ENCODE data around the gene CDK5RAP2. TPM values are rescaled to one million over a fixed set of nuclear protein-coding genes. Genes with fewer than 3 reads are reported as not detected.

Gene CDK5RAP2
- total RNA-seq, 1 experiment from 2014 or later: 48.4 TPM

- Histone ChIP-seq H3K36me3 (ENCODE audit: insufficient read depth, low read length) (peaks cover 19% of the 10 kb centered on the region; the same call in 1 of the 2 replicates), H3K79me2 (ENCODE audit: low read length) (peaks cover 12% of the 10 kb centered on the region), H3K9me3 (ENCODE audit: low read length) (no peaks in the 10 kb centered on the region), H4K20me1 (ENCODE audit: insufficient read depth, low read depth, low read length) (no peaks in the 10 kb centered on the region), H3K27ac (ENCODE audit: low read length) (no peak overlapping the region), H3K9ac (ENCODE audit: low read length) (no peak overlapping the region), H2AFZ (ENCODE audit: low read length) (no peak overlapping the region), H3K4me3 (ENCODE audit: low read length) (no peak overlapping the region), H3K27me3 (ENCODE audit: low read length) (no peaks in the 10 kb centered on the region), H3K9me2 (replicated peaks; ENCODE audit: insufficient read depth, low read length) (no peaks in the 10 kb centered on the region), H3K4me1 (ENCODE audit: low read length) (peaks cover 27% of the 10 kb centered on the region), H3K4me2 (ENCODE audit: low read depth, low read length, poor library complexity, severe bottlenecking) (no peak overlapping the region)
- no peak for DNase-seq
These were observed 88.9 kb downstream of the CDK5RAP2 start for GRCh38 chr9:120490888-120491595.

- Histone ChIP-seq H3K4me1 (ENCODE audit: low read length) (peaks cover 14% of the 10 kb centered on the region), H3K27ac (ENCODE audit: low read length) (no peak overlapping the region), H3K36me3 (ENCODE audit: insufficient read depth, low read length) (peaks cover 21% of the 10 kb centered on the region; the same call in 1 of the 2 replicates), H3K27me3 (ENCODE audit: low read length) (no peaks in the 10 kb centered on the region), H4K20me1 (ENCODE audit: insufficient read depth, low read depth, low read length) (no peaks in the 10 kb centered on the region), H2AFZ (ENCODE audit: low read length) (no peak overlapping the region), H3K4me3 (ENCODE audit: low read length) (no peak overlapping the region), H3K4me2 (ENCODE audit: low read depth, low read length, poor library complexity, severe bottlenecking) (no peak overlapping the region), H3K79me2 (ENCODE audit: low read length) (peaks cover 6% of the 10 kb centered on the region), H3K9me3 (ENCODE audit: low read length) (no peaks in the 10 kb centered on the region), H3K9ac (ENCODE audit: low read length) (no peak overlapping the region), H3K9me2 (replicated peaks; ENCODE audit: insufficient read depth, low read length) (no peaks in the 10 kb centered on the region)
- DNase-seq: no peak
These were observed 93.1 kb downstream of the CDK5RAP2 start for GRCh38 chr9:120486835-120487234.

- no peak overlapping the region for H2AFZ ChIP-seq (ENCODE audit: low read length)
These were observed 93.6 kb downstream of the CDK5RAP2 start for GRCh38 chr9:120486347-120486746.

GRCh38 chr9:120485788-120486187, 94.2 kb downstream of the CDK5RAP2 start:
- no peaks in the 10 kb centered on the region for H3K9me3 ChIP-seq (ENCODE audit: low read length)
- H3K4me3 ChIP-seq (ENCODE audit: low read length): no peak overlapping the region
- no peak overlapping the region for H3K9ac ChIP-seq (ENCODE audit: low read length)
- H3K4me1 ChIP-seq (ENCODE audit: low read length): peaks cover 12% of the 10 kb centered on the region
- H3K4me2 ChIP-seq (ENCODE audit: low read depth, low read length, poor library complexity, severe bottlenecking): no peak overlapping the region
- H2AFZ ChIP-seq (ENCODE audit: low read length): no peak overlapping the region
- H3K36me3 ChIP-seq (ENCODE audit: insufficient read depth, low read length): peaks cover 16% of the 10 kb centered on the region; the same call in 1 of the 2 replicates
- no peaks in the 10 kb centered on the region for H3K9me2 ChIP-seq (replicated peaks; ENCODE audit: insufficient read depth, low read length)
- H3K27me3 ChIP-seq (ENCODE audit: low read length): no peaks in the 10 kb centered on the region
- no peaks in the 10 kb centered on the region; the same call in 1 of the 2 replicates for H3K79me2 ChIP-seq (ENCODE audit: low read length)
- no peak overlapping the region for H3K27ac ChIP-seq (ENCODE audit: low read length)
- H4K20me1 ChIP-seq (ENCODE audit: insufficient read depth, low read depth, low read length): no peaks in the 10 kb centered on the region
- DNase-seq: no peak

More at GRCh38 chr9:120486347-120486746, 93.6 kb downstream of the CDK5RAP2 start:
- Histone ChIP-seq H3K9ac (ENCODE audit: low read length) (no peak overlapping the region), H3K4me2 (ENCODE audit: low read depth, low read length, poor library complexity, severe bottlenecking) (no peak overlapping the region), H3K4me1 (ENCODE audit: low read length) (peaks cover 12% of the 10 kb centered on the region), H3K36me3 (ENCODE audit: insufficient read depth, low read length) (peaks cover 21% of the 10 kb centered on the region; the same call in 1 of the 2 replicates), H3K9me2 (replicated peaks; ENCODE audit: insufficient read depth, low read length) (no peaks in the 10 kb centered on the region), H3K79me2 (ENCODE audit: low read length) (peaks cover 2% of the 10 kb centered on the region), H3K9me3 (ENCODE audit: low read length) (no peaks in the 10 kb centered on the region), H3K4me3 (ENCODE audit: low read length) (no peak overlapping the region), H3K27ac (ENCODE audit: low read length) (no peak overlapping the region), H3K27me3 (ENCODE audit: low read length) (no peaks in the 10 kb centered on the region), H4K20me1 (ENCODE audit: insufficient read depth, low read depth, low read length) (no peaks in the 10 kb centered on the region)
- DNase-seq: no peak

GRCh38 chr9:120484162-120484561, 95.8 kb downstream of the CDK5RAP2 start:
- no peaks in the 10 kb centered on the region for H3K27me3 ChIP-seq (ENCODE audit: low read length)
- H3K4me3 ChIP-seq (ENCODE audit: low read length): no peak overlapping the region
- H3K4me1 ChIP-seq (ENCODE audit: low read length): peaks cover 10% of the 10 kb centered on the region
- H3K79me2 ChIP-seq (ENCODE audit: low read length): 0 out of 2 replicates have a peak, but pooled peaks cover 2% of the 10 kb centered on the region
- H3K27ac ChIP-seq (ENCODE audit: low read length): no peak overlapping the region
- H3K9me3 ChIP-seq (ENCODE audit: low read length): no peaks in the 10 kb centered on the region
- H3K4me2 ChIP-seq (ENCODE audit: low read depth, low read length, poor library complexity, severe bottlenecking): no peak overlapping the region
- H3K9me2 ChIP-seq (replicated peaks; ENCODE audit: insufficient read depth, low read length): no peaks in the 10 kb centered on the region
- peaks cover 7% of the 10 kb centered on the region; the same call in 1 of the 2 replicates for H3K36me3 ChIP-seq (ENCODE audit: insufficient read depth, low read length)
- DNase-seq: no peak
- H4K20me1 ChIP-seq (ENCODE audit: insufficient read depth, low read depth, low read length): no peaks in the 10 kb centered on the region
- H2AFZ ChIP-seq (ENCODE audit: low read length): no peak overlapping the region
- H3K9ac ChIP-seq (ENCODE audit: low read length): no peak overlapping the region

GRCh38 chr9:120482424-120483186, 97.4 kb downstream of the CDK5RAP2 start:
- Histone ChIP-seq H3K9me2 (replicated peaks; ENCODE audit: insufficient read depth, low read length) (no peaks in the 10 kb centered on the region), H3K79me2 (ENCODE audit: low read length) (0 out of 2 replicates have a peak, but pooled peaks cover 2% of the 10 kb centered on the region), H3K36me3 (ENCODE audit: insufficient read depth, low read length) (peaks cover 7% of the 10 kb centered on the region; the same call in 1 of the 2 replicates), H2AFZ (ENCODE audit: low read length) (no peak overlapping the region), H3K4me3 (ENCODE audit: low read length) (no peak overlapping the region), H3K27ac (ENCODE audit: low read length) (no peak overlapping the region), H4K20me1 (ENCODE audit: insufficient read depth, low read depth, low read length) (no peaks in the 10 kb centered on the region), H3K4me1 (ENCODE audit: low read length) (no peaks in the 10 kb centered on the region), H3K27me3 (ENCODE audit: low read length) (no peaks in the 10 kb centered on the region), H3K9me3 (ENCODE audit: low read length) (no peaks in the 10 kb centered on the region), H3K9ac (ENCODE audit: low read length) (no peak overlapping the region), H3K4me2 (ENCODE audit: low read depth, low read length, poor library complexity, severe bottlenecking) (no peak overlapping the region)
- DNase-seq: no peak

GRCh38 chr9:120481846-120482245, 98.1 kb downstream of the CDK5RAP2 start:
- peaks cover 12% of the 10 kb centered on the region; the same call in 1 of the 2 replicates for H3K36me3 ChIP-seq (ENCODE audit: insufficient read depth, low read length)
- 0 out of 2 replicates have a peak, but pooled peaks cover 2% of the 10 kb centered on the region for H3K79me2 ChIP-seq (ENCODE audit: low read length)
- no peak overlapping the region for H3K4me3 ChIP-seq (ENCODE audit: low read length)
- no peaks in the 10 kb centered on the region for H3K27me3 ChIP-seq (ENCODE audit: low read length)
- no peaks in the 10 kb centered on the region for H3K4me1 ChIP-seq (ENCODE audit: low read length)
- no peaks in the 10 kb centered on the region for H3K9me3 ChIP-seq (ENCODE audit: low read length)
- H4K20me1 ChIP-seq (ENCODE audit: insufficient read depth, low read depth, low read length): no peaks in the 10 kb centered on the region
- no peak overlapping the region for H2AFZ ChIP-seq (ENCODE audit: low read length)
- H3K4me2 ChIP-seq (ENCODE audit: low read depth, low read length, poor library complexity, severe bottlenecking): no peak overlapping the region
- DNase-seq: no peak
- no peak overlapping the region for H3K27ac ChIP-seq (ENCODE audit: low read length)
- H3K9me2 ChIP-seq (replicated peaks; ENCODE audit: insufficient read depth, low read length): no peaks in the 10 kb centered on the region
- H3K9ac ChIP-seq (ENCODE audit: low read length): no peak overlapping the region

GRCh38 chr9:120481248-120481647, 98.7 kb downstream of the CDK5RAP2 start:
- no peaks in the 10 kb centered on the region for H3K9me2 ChIP-seq (replicated peaks; ENCODE audit: insufficient read depth, low read length)
- H4K20me1 ChIP-seq (ENCODE audit: insufficient read depth, low read depth, low read length): no peaks in the 10 kb centered on the region
- no peaks in the 10 kb centered on the region for H3K4me1 ChIP-seq (ENCODE audit: low read length)
- no peak overlapping the region for H3K27ac ChIP-seq (ENCODE audit: low read length)
- H3K9me3 ChIP-seq (ENCODE audit: low read length): no peaks in the 10 kb centered on the region
- no peak overlapping the region for H3K9ac ChIP-seq (ENCODE audit: low read length)
- H2AFZ ChIP-seq (ENCODE audit: low read length): no peak overlapping the region
- H3K27me3 ChIP-seq (ENCODE audit: low read length): no peaks in the 10 kb centered on the region
- H3K36me3 ChIP-seq (ENCODE audit: insufficient read depth, low read length): peaks cover 11% of the 10 kb centered on the region; the same call in 1 of the 2 replicates
- DNase-seq: no peak
- H3K4me3 ChIP-seq (ENCODE audit: low read length): no peak overlapping the region
- 0 out of 2 replicates have a peak, but pooled peaks cover 2% of the 10 kb centered on the region for H3K79me2 ChIP-seq (ENCODE audit: low read length)
- no peak overlapping the region for H3K4me2 ChIP-seq (ENCODE audit: low read depth, low read length, poor library complexity, severe bottlenecking)
